Measurements from ENCODE around the gene CNTNAP5. TPM values are rescaled to one million over a fixed set of nuclear protein-coding genes. Genes with fewer than 3 reads are reported as not detected.

Gene CNTNAP5
- total RNA-seq, 1 donor from 2014 or later = 0.20 TPM

- DNase-seq (ENCODE audit: low read depth) = no peak
Observed at GRCh38 chr2:124153713-124154112, 128.6 kb downstream of the CNTNAP5 start.

- DNase-seq (ENCODE audit: low read depth) = no peak
Observed at GRCh38 chr2:124159166-124159565, 134.1 kb downstream of the CNTNAP5 start.

GRCh38 chr2:124161542-124161941, 136.5 kb downstream of the CNTNAP5 start:
- DNase-seq (ENCODE audit: low read depth) = no peak

- DNase-seq (ENCODE audit: low read depth) = no peak
Observed at GRCh38 chr2:124162256-124162655, 137.2 kb downstream of the CNTNAP5 start.

- DNase-seq (ENCODE audit: low read depth) = no peak
Observed at GRCh38 chr2:124163840-124164239, 138.8 kb downstream of the CNTNAP5 start.

DNA sequence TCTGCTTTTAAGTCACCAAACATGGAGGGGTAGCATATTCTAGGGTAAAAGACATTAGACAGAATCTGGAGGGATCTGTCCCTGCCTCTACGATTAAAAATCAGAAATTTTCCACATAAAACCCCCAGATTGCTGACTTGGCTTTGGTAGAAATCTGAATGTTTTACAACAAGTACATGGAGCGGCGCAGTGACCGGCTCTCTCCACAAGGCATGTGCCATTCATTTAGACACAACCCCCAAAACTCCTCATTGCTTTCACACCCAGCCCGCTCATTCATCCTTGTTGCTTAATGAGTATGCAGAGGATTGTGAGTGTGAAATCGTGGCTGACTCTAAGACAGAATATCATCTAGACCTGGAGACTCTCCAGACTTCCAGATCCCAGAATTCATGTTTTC, 140.6 kb downstream of the CNTNAP5 start:
- DNase-seq (ENCODE audit: low read depth) = no peak

DNA sequence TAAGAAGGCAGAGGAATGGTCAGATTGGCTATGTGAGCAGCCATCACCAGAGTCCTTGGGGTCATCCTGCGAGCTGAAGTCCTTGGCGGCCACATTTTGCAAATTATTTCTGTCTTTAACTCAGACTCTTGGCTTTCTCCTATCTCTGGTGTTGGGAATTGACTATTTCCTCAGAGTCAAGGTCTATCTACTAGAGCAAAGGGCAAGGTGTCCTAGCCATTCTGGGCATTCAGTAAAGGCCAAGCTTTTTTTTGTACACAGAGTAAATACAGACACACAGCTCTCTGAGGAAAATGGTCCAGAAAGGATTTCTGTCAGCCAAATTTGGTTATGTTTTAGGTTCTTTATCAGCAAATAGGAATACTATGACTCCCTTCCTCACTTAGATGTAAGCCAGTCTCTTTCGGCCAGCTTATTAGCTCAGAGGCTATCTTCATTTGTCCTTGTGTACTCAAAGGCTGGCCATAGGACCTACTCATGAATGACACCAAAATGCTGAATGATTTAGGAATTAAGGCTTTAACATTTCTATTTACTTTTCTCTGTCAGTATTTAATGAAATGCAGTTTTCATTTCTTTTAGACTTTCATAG, 146.5 kb downstream of the CNTNAP5 start:
- DNase-seq (ENCODE audit: low read depth) = no peak

DNA sequence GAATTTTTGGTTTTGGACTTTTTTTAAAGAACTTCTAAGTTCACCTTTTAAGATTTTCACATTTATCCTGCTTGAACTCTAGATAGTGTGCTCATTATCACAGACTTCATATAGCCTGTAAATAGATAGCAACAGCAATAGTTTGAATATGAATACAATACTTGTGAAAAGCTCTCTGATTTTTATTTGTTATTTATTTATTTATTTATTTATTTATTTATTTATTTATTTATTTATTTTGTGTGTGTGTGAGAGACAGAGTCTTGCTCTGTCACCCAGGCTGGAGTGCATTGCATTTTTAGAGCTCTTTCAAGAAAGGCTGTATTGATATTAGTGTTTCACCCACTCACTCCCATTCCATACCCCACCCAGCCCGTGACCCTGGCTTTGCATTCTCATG, 153.6 kb downstream of the CNTNAP5 start:
- no peak for DNase-seq (ENCODE audit: low read depth)

GRCh38 chr2:124180635-124181034, 155.5 kb downstream of the CNTNAP5 start:
- DNase-seq (ENCODE audit: low read depth) = no peak

DNA sequence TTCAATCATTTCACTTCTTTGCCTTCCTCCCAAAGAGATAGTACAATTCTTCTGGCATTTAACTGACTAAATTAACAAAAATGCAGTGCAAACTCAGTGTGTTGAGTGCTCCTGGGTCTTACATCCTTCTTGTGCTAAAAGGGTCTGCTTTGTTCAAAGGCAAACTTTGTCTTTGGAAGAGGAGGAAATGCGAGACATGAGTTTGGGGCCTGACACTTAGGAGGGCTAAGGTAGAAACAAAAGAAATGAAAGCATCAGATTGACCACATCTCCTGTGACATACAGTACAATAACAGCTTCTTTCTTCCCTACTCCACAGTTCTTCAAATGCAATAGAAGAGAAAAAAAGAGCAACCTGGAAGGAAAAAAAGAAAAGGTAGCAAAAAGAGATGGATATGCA, 161.7 kb downstream of the CNTNAP5 start:
- no peak for DNase-seq (ENCODE audit: low read depth)

- no peak for DNase-seq (ENCODE audit: low read depth)
Observed at GRCh38 chr2:124187948-124188347, 162.9 kb downstream of the CNTNAP5 start.

DNA sequence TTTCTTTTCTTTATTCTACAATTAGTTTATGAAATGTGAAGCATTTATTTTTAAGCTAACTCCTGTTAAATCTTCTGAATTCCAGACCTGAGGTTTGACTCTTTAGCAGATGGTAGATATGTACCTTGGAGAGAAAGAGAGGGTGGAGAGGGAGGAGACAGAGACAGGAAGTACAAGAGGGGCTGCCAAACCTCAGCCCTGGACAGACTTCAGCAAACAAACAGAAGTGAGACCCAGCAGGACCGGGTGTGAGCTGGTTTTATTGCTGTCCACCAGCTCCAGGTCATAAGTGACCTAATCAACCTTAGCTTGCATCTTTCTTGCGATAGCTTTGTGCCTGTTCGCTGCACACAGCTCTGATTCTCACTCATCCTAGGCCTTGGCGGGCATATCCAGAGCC, 168.6 kb downstream of the CNTNAP5 start:
- no peak for DNase-seq (ENCODE audit: low read depth)

DNA sequence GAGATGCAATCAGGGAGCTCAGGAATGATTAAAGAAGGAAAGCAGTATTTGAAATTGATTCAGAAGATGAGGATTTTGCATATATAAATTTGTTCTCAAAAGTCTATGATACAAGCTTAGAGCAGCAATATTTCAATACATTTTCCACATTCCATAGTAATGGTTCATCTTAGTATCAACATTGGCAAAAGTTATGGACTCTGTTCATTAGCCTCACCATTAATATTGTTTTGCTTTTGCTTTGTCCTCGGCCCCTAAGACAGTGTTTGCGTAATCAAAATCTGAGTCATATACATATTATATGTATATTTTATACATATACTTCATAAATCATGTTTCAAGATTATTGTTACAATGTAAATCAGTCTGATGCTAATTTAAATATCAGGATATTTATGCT, 176.6 kb downstream of the CNTNAP5 start:
- DNase-seq (ENCODE audit: low read depth) = no peak

GRCh38 chr2:124209441-124209840, 184.4 kb downstream of the CNTNAP5 start:
- no peak for DNase-seq (ENCODE audit: low read depth)

- DNase-seq (ENCODE audit: low read depth) = no peak
Observed at GRCh38 chr2:124211461-124211860, 186.4 kb downstream of the CNTNAP5 start.

DNA sequence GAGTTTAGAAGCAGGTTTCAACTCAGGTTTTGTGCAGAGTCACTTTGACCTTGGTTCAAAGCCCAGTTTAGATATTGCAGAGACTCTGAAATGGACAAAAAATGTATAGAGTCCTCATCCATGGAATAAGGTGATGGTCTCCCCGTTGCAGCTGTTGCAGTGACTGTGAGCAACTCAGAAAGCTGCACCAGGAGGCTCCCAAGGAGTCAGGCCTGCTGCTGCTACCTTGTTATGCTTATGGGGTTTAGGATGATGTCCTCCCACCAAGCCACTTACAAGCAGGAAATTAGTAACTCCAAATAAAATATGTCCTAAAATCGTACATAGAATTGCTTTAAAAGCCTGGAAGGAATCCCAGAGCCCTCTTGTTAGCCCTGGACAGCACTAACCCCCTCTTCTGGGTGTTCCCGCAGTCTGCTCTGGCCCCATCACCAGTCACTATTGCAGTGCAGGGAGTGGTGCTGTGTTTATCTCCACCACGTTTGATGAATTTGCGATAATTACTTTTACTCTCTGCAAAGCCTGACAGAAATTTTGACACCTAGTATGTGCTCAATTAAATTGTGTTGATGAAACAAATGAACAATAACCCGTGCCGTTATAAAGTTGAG, 189.0 kb downstream of the CNTNAP5 start:
- DNase-seq (ENCODE audit: low read depth) = no peak

DNA sequence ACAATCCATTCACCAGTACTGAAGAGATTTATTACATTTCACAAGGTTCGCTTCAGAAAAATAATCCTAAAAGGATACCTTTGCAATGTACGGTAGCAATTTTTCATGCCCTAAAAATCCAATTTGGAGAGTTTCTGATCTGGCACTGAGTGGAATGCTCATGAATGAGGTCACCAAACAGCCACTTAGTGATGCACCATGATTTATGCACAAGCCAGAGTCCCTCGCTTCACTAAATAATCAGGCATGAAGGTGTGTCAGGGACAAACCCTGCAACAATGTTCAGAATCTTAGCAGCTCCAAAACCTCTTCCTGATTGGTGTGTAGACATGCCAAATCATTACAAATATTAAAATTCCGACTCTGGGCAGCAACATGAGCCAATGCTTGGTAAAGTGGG, 221.1 kb downstream of the CNTNAP5 start:
- no peak for DNase-seq (ENCODE audit: low read depth)

GRCh38 chr2:124248386-124248785, 223.3 kb downstream of the CNTNAP5 start:
- DNase-seq (ENCODE audit: low read depth) = no peak

DNA sequence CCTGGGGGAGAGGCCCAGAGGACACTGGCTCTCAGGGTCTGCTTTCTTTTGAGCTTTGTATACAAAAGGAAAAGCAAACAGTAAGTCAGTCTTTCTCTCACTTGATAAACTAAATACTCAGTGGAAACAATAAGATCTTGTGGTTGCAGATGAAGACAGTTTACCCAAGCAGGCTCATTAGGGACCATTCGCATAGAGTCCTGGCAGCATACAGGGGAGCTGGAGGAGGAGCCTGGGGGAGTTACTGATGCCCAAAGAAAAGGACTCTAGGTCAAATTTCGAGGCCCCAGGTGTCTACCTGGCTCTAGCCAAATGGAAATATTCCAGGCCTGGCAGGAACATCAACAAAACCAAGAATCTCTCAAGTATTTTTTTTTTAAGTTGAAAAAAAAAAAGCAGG, 225.3 kb downstream of the CNTNAP5 start:
- DNase-seq (ENCODE audit: low read depth) = no peak

GRCh38 chr2:124254621-124255020, 229.5 kb downstream of the CNTNAP5 start:
- no peak for DNase-seq (ENCODE audit: low read depth)

- no peak for DNase-seq (ENCODE audit: low read depth)
Observed at GRCh38 chr2:124257120-124257519, 232.0 kb downstream of the CNTNAP5 start.

- DNase-seq (ENCODE audit: low read depth) = no peak
Observed at GRCh38 chr2:124258140-124258880, 233.2 kb downstream of the CNTNAP5 start.

DNA sequence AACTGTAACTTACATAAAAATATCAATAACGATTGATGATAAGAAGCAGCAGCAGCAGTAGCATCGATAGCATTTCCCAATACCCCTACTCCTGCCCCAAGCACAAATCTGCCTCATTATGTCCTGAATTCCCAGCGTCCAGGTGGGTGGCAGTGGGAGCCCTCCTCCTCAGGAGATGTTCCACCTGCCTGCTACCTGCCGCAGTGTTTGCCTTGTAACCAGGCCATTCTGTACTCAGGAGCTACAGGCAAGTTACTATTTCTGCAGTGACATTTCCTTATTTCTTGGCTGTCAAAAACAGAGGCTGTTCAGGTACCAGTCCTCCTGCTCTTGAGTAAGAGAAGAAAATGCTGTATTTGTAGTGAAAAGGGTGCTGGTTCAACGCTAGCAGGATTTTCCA, 236.4 kb downstream of the CNTNAP5 start:
- no peak for DNase-seq (ENCODE audit: low read depth)
